Inferior parietal cortex (tissue), 1 donor: Measurements from ENCODE around the gene ZC3H8.

ENCODE experiments used
- DNase-seq: peaks from one replicate; pipeline ENCODE4 v3.0.0-alpha.2; 2016; ENCODE audit errors: extremely low spot score

The ZC3H8 gene

GRCh38 chr2:112164876-112165275, 90.0 kb downstream of the ZC3H8 start:
- no peak for DNase-seq

- DNase-seq = no peak
Observed at GRCh38 chr2:112163541-112163981, 91.3 kb downstream of the ZC3H8 start.

GRCh38 chr2:112162956-112163355, 91.9 kb downstream of the ZC3H8 start:
- DNase-seq = no peak

- no peak for DNase-seq
Observed at GRCh38 chr2:112162341-112162740, 92.5 kb downstream of the ZC3H8 start.
